GM19463 (cell line): ENCODE results near the gene LRP2BP.

Experiments
- ATAC-seq: cut with Tn5 transposase; IDR thresholded peaks from one replicate; pipeline ENCODE4 v1.9.1; 2021; ENCODE audit warnings: mild to moderate bottlenecking, moderate library complexity; ENCODE audit not compliant: unreplicated experiment

The LRP2BP gene

DNA sequence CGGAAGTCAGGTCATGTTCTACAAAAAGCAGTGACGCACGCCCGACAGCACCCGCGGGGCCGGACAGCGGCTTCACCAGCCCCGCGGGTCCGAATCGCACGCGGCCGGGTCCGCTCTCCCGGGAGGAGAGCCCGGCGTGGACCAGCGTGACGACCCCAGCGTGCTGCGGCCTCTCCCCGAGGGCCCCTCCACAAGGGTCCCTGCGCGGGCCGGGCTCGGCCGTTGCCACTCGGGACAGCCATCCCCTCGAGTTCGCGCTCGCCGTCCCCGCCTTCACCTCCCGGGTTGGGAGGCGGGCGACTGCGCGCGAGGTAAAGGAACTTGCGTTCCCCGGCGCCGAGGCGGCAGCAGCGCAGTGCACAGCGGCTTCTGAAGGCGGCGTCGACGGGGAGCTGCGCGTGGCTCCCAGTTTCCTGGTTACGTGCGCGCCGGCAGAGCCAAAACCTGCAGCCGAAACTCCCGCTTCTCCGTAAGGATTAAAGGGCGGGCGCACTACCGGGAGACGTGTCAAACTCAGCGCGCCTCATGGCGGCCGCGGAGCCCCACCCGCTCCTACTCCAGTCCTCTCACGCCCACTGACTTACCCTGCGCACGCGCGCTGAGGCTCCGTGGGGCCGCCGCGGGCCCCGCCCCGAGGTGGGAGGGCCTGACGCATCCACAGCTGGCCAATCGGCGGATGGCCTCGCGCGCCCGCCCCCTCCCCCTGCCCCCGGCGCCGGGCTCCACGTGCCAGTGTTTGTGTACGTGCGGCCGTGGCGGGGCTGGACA, 416 bp upstream of the LRP2BP start:
- ATAC-seq: peak; percentile 78

DNA sequence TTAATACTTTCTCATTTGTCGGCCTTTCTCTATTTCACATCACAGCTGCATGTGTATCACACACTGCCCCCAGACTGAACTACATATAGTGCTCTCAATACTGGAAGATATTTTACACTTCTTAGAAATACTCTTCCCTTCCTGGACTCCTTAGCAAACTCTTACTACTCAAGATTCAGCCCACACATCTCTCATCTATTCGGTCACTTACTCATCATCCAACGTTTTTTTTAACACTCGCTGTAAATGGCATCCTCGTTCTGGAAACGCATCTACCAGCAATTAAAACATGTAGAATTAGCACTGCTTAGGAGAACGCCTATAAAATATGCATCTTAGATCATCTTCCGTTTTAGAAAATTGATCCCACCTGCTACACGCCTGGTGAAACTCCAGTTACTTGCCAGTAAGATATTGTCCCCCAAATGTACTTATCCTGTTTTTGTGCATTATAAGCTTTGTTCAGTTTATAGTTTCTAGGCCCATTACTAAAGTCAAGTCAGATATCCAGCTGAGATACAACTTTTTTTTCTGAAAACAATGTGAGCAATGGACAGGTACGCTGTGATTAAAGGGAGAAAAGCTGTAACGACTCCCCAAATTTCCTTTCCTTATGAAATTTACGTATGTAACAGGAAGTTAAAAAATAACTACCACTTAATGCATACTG, 1.0 kb downstream of the LRP2BP start:
- ATAC-seq: no peak

DNA sequence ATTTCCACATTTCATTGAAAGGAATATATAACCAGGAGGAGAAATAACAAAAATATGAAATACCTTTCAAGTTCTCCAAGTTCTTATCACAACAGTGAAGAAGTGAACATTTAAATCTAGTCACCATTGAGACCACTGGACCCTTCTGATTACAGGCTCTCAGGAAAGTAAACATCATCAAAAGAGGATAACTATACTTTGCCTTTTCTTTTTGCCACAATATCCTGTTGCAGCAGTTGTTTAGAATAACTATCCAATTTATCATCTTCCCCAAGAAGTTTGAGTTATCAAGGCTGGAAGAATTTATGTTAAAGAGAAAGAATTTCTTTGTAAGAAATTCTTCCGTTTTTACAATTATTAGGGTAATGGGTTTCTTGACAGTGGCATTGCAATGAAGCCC, 3.6 kb downstream of the LRP2BP start:
- ATAC-seq: no peak

DNA sequence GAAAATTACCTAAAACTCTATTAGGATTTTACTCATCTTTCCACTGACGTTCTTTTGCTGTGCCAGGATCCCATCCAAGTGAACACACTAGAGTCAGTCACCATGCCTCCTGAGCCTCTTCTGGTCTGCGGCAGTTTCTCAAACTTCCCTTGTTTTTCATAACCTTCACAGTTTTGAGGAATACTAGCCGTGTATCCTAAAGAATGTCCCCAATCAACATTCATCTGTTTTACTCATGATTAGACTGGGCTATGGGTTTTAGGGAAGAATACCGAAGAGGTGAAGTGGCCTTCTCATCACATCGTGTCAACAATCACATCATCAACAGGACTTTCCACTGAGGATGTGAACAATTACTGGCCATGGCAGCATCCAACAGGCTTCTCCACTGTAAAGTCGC, 4.8 kb downstream of the LRP2BP start:
- ATAC-seq: no peak

DNA sequence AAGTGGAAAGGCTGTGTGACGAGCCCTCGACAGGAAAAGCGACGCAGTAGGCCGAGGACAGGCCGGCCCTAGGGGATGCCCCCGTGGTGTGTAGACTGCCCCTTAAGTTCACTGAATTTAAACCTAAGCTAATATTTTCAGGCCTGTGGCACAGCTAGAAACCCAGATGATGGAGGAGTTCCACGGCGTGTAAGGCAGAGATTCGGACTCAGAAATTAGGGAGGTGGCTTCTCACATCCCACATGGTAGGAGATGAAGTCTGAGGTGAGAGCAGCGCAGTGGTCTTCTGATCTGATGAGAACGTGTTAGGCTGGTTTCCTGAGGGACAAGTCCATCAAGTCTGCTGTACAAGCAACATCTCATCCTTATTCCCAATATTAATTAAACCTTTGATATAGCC, 7.8 kb downstream of the LRP2BP start:
- no peak for ATAC-seq

DNA sequence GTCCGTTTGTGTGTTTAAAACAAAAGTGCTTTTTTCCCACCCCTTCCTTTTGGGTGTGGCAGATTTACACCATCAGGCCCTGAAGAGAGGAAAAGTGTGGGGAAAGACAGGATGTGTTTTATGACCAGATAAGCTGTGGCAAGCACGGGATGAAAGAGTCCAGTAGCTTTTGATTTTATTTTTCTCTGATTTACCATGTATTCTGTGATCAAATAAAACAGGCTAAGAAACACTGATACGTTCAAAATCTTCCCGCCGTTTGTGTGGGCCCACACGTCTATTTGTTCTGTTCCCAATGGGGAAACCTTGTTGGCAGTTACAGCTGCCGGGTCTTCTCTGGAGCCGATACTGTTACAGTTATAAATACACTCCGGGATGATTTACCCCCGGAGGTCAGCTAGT, 10.8 kb downstream of the LRP2BP start:
- no peak for ATAC-seq

DNA sequence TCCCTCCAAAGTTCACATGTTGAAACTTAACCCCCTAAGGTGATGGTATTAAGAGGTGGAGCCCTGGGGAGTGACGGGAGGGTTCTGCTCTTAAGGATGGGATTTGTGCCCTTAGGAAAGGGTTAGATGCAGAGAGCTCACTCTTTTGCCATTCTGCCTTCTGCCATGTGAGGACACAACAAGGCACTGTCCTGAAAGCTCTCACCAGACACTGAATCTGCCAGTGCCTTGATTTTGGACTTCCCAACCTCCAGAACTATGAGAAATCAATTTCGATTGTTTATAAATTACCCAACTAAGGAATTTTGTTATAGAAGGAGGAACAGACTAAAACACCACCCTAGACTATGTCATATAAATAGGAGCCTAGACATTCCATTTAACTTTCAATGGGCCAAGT, 11.7 kb downstream of the LRP2BP start:
- no peak for ATAC-seq

DNA sequence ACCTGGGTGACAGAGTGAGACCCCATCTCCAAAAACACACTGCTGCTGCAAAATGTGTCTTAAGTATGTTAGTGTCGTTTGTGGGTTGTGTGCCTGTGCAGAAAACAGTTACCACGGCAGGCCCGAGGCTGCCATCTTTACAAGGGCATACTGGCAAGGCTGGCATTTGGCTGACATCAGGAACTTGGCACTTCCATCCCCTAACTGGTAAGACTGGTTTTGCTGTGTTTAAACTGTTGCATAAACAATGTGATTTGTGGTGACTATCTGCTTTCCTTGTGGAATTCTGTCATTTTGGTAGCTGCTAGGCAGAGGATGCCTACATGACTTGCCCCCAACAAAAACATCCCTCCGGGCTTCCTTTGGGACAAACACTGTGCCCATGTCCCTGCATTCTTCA, 12.3 kb downstream of the LRP2BP start:
- ATAC-seq: no peak

DNA sequence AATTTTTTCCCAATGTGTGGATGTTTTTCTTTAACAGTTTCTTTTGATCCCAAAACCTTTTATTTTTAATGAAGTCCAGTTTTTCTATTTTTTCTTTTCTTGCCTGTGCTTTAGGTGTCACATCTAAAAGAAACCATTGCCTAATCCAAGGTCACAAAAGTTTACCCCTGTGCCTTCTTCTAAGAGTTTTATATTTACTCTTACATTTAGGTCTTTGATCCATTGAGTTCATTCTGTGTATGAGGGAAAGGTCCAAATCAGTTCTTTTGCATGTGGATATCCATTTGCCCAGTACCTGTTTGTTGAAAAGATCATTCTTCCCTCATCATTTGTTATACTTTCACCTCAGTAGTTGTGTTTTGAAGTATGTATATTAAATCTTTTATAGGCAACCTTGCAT, 13.0 kb downstream of the LRP2BP start:
- no peak for ATAC-seq

DNA sequence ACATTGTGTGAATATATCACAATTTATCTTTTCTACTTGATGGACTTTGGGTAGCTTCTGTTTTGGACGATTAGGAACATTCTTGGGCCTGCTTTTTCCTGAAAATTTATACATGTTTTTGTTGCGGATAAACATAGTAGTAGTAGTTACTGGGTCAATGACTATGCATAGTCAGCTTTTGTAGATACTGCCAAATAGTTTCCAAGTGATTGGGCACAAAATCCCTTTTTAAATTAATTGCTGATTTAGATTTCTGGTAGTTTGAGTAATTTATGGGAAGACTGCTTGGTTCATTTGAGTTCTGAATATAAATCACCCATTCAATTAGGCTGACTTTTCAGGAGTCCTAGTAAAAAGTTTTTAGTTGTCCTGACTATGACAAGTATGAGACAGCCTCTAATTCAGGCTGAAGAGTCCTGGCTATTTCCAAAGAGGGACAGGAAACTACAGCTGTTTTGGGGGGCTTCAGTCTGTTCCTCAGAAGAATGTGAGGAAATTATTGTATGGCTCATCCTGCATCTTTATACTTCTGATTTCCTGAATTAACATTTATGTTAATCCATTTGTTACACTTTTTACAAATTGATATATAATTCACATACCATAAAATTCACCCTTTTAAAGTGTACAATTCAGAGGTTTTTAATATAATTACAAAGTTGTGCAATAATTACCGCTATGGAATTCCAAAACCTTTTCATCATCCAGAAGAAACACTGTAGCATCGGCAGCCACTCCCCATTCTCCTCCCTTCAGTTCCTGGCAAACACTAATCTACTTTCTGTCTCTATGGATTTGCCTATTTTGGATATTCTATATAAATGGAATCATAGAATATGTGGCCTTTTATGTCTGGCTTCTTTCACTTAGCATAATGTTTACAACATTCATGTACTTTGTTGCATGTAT, 14.2 kb downstream of the LRP2BP start:
- ATAC-seq: no peak

DNA sequence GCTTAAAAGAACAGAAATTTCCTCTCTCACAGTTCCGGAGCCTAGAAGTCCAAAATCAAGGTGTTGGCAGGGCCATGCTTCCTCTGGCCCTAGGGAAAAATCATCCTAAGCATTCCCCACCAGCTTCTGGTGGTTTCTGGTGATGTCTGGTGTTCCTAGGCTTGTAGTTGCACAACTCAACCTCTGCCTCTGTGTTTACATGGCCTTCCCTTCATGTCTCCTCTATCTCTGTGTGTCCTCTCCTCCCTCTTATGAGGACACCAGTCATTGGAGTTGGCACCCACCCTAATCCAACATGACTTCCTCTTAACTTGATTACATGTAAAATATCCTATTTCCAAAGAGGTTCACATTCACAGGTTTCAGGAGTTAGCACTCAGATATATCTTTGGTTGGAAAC, 15.4 kb downstream of the LRP2BP start:
- ATAC-seq: no peak

DNA sequence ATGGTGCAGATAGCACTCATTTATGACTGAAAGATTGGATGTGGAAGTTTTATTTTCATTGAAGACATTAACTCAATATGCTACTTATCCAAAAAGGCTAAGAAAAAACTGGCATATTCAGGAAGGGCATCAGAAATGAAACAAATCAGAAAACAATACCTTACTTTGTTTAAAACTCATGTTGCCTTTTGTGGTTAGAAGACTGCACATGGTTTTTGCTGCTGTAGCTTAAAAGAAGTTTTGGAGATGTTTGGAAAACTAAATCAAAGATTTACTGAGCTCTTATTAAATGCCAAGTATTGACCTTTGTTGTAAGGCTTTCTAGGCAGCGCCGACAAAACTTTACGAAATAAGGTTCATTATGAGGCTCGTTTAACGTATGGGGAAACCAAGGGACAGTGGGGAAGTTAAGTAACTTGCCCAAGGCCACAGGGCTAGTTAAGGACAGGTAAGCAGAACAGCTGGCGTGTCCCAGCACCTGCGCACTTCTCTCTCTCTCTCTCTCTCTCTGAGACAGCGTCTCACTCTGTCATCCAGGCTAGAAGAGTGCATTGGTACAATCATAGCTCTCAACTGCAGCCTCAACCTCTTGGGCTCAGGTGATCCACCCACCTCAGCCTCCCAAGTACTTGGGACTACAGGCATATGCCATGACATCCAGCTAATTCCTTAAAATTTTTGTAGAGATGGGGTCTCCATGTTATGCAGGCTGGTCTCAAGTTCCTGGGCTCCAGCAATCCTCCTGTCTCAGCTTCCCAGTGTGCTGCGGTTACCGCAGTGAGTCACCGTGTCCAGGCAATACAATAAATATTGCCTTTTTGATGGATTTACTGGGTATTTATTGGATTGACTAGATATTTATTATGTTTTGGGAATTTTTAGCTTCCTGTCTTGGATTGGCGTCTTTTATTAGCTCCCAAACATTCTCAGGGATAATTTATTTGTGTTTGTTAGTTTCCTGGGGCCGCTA, 16.1 kb downstream of the LRP2BP start:
- no peak for ATAC-seq

DNA sequence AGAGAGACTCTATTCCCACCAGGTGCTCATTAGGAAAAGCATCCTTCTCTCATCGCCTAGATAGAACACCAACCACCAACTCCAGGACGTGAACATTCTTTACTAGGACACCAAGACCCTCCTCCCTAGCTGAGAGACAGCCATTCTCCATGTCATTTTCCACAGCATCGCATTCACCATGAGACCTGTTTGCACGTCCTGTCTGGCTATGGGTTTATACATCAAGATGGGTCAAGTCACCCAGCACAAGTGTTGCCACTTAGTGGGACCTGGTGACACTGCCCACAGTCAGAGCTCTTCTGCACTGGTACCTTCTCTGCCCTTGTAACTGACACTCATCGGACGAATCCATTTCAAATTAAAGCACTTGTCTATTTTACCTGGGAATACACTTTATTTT, 17.5 kb downstream of the LRP2BP start:
- no peak for ATAC-seq

DNA sequence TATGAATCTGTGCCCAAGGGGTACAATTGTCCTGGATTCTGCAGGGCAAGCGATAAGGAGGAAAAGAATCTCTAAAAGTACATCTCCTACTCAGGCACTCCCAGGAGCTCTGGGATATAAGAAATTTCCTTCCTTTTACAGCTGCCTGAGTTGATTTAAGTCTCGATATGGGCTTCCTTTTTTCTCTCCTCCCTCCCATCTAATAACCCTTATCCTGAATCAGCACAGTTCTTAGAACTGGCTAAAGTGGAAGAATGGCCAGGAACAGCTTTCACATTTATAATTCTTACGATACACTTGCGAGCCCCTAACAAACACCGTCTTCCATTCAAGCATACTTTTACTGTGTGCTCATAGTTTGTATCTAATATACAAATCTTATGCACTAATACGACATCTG, 21.2 kb downstream of the LRP2BP start:
- no peak for ATAC-seq

DNA sequence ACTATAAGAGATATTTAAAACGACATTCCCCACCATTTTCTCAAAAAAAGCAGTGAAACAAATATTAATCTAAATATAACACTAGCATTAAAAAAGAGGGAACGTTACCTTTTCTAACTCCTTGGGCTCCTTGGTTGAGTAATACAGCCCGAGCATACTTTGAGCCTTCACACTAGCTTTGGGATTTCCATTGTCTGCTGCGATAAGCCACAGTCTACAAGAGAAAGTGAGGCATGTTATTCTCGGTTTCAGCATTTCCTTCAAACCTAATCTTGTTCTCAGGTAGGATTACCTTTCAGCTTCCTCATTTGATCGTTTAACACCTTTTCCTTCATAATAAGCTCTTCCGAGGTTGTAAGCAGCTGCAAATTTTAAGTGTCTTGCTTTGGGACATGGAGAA, 21.7 kb downstream of the LRP2BP start:
- no peak for ATAC-seq

DNA sequence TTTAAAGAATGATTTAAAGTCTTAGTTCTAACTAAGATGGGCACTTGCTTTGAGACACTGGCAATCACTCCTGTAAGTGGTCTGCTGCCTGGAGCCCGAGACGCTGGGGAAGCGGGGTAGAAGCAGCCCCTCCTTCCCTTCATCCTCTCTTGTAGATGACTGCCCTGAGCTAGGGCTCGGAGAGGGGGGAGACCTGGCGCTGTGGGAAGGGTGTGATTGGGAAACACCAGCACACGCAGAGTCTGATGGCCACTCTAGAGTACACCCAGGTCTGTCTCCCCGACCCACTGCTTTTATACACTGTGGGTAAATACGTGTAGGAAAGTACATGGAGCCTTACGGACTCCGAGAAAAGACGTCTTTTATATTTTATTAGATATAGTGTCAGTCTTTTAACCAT, 24.0 kb downstream of the LRP2BP start:
- ATAC-seq: no peak

DNA sequence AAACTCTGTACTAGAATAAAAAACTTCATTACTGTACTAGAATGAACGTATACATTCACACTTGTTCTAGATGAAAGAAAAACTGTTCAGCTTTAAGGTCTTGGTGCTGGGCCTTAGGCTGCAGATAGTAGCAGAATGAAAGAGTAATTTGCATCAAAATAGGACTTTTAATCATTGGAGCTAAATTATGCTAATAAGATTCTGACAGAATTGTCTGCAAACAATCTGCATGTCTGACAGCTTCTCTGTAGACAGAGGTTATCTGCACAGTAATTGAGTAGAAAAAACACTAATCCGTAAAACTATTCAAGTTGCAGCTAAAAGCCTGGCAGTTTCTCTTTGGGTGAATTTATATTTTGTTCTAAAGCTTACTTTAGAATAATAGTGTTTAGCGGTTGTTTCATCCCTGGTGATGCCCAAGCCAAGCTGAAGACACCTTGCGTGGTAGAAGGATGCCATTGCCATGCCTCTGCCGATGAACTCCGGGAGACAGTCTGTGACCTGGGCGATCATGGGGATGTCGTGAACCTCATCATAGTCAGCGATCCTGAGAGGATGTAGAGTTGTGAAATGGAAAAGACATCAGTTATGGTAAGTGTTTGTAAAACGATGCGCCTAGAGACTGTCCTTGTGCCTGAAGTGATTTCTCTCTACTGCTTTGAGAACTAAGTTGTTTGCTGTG, 25.3 kb downstream of the LRP2BP start:
- ATAC-seq: no peak

DNA sequence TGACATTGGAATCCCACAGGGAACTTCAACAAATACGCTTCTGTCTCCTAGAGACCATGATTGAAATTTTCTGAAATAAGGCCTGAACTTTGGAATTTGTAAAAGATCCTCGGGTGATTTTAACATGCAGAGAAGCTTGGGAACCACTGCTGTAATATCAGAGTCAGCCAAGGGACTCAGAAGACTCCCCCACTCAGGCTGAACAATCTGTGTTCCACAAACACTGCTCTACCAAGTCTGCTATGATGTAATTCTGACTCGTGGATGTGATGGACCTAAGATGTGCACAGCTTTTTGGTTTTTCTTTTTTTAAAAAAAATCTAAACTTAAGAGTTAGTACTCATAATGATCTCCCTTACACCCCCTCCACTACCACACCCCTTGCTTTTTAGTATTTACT, 26.0 kb downstream of the LRP2BP start:
- ATAC-seq: no peak

DNA sequence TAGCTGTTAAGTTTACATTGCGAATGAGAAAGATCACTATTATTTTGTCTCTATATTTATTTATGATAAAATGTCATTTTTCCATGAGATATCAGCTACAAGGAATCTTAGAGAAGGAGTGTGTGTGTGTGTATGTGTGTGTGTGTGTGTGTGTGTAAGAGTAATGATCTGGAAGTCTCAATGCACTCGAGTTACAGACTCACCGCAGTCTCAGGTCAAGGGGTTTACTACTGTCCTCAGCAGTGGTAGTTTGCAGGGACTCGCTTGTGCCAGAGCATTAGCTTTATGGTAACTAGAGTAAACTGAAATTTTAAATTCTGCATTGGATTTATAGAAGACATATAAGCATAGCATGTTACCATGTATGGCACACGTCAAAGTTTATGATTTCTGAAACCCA, 30.8 kb downstream of the LRP2BP start:
- no peak for ATAC-seq

DNA sequence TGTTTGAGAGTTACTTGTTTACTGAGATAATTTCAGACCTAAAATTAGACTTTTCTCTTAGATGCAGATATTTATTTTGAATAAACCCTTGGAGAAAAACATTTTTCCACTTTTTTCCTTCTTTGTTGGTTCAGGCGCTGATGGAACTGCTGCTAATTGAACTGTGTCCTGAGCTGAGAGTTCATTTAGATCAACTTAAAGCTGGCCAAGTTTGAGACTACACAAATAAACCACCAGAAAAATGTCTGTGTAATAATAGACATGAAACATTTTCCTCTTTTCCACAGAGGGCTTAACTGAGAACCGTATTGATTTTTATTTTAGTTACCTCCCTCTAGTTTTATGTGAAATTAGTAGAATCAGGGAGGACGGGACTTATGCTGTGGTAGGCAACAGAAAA, 32.5 kb downstream of the LRP2BP start:
- no peak for ATAC-seq
